ENCODE measurements around the gene RNF213.

DNA sequence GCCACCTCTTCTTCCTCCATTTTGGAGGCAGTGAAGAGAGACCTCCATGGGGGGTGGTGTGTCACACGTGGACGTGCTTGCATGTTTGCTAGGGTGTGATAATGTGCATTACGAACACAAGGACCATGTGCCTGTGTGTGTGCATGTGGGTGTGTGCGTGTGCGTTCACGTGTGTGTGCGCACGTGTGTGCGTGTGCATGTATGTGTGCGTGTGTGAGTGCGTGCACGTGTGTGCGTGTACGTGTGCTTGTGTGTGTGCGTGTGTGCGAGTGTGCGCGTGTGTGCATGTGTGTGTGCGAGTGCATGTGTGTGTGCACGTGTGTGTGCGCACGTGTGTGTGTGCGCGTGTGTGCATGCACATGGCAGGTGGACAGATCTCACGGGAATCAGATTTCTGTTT, 29.5 kb downstream of the RNF213 start:
- TF ChIP-seq, protein P1, sequence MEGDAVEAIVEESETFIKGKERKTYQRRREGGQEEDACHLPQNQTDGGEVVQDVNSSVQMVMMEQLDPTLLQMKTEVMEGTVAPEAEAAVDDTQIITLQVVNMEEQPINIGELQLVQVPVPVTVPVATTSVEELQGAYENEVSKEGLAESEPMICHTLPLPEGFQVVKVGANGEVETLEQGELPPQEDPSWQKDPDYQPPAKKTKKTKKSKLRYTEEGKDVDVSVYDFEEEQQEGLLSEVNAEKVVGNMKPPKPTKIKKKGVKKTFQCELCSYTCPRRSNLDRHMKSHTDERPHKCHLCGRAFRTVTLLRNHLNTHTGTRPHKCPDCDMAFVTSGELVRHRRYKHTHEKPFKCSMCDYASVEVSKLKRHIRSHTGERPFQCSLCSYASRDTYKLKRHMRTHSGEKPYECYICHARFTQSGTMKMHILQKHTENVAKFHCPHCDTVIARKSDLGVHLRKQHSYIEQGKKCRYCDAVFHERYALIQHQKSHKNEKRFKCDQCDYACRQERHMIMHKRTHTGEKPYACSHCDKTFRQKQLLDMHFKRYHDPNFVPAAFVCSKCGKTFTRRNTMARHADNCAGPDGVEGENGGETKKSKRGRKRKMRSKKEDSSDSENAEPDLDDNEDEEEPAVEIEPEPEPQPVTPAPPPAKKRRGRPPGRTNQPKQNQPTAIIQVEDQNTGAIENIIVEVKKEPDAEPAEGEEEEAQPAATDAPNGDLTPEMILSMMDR (IDR thresholded peaks at IDR 0.05): no peak
- no peak for TF ChIP-seq POLR2AphosphoS5 (IDR thresholded peaks at IDR 0.05)
